ENCODE results near the gene NSG1. TPM values are rescaled to one million over a fixed set of nuclear protein-coding genes. Genes with fewer than 3 reads are reported as not detected.
"Not testable (repeated sequence)": the region's sequence is repeated elsewhere in the genome, so short reads cannot be mapped to it uniquely, and the experiment has no call there.

Gene NSG1
- total RNA-seq, 1 experiment from 2014 or later, result 25.3 TPM

- DNase-seq, result no peak
- Histone ChIP-seq H3K4me3 (ENCODE audit: insufficient read depth, low read depth, low read length) (no peak overlapping the region), H3K27me3 (ENCODE audit: control insufficient read depth, insufficient read depth, low read length) (no peaks in the 10 kb centered on the region), H3K36me3 (replicated peaks; ENCODE audit: control insufficient read depth, insufficient read depth, low read length) (peaks cover 3% of the 10 kb centered on the region)
Measured at GRCh38 chr4:4412641-4413372, 25.9 kb downstream of the NSG1 start.

- no peak overlapping the region for H3K4me3 ChIP-seq (ENCODE audit: insufficient read depth, low read depth, low read length)
- peaks cover 3% of the 10 kb centered on the region for H3K36me3 ChIP-seq (replicated peaks; ENCODE audit: control insufficient read depth, insufficient read depth, low read length)
- no peak for DNase-seq
- no peaks in the 10 kb centered on the region for H3K27me3 ChIP-seq (ENCODE audit: control insufficient read depth, insufficient read depth, low read length)
Measured at GRCh38 chr4:4413373-4413725, 26.4 kb downstream of the NSG1 start.

- no peaks in the 10 kb centered on the region for H3K27me3 ChIP-seq (ENCODE audit: control insufficient read depth, insufficient read depth, low read length)
- peaks cover 4% of the 10 kb centered on the region for H3K36me3 ChIP-seq (replicated peaks; ENCODE audit: control insufficient read depth, insufficient read depth, low read length)
- H3K4me3 ChIP-seq (ENCODE audit: insufficient read depth, low read depth, low read length), result no peak overlapping the region
- no peak for DNase-seq
Measured at GRCh38 chr4:4413806-4414205, 26.9 kb downstream of the NSG1 start.

GRCh38 chr4:4415107-4415805 lies 28.4 kb downstream of the NSG1 start:
- no peak for DNase-seq
- Histone ChIP-seq H3K4me3 (ENCODE audit: insufficient read depth, low read depth, low read length) (no peak overlapping the region), H3K27me3 (ENCODE audit: control insufficient read depth, insufficient read depth, low read length) (no peaks in the 10 kb centered on the region), H3K36me3 (replicated peaks; ENCODE audit: control insufficient read depth, insufficient read depth, low read length) (peaks cover 10% of the 10 kb centered on the region)

GRCh38 chr4:4415806-4416805 lies 29.2 kb downstream of the NSG1 start:
- peaks cover 8% of the 10 kb centered on the region for H3K36me3 ChIP-seq (replicated peaks; ENCODE audit: control insufficient read depth, insufficient read depth, low read length)
- no peak overlapping the region for H3K4me3 ChIP-seq (ENCODE audit: insufficient read depth, low read depth, low read length)
- no peaks in the 10 kb centered on the region for H3K27me3 ChIP-seq (ENCODE audit: control insufficient read depth, insufficient read depth, low read length)
- no peak for DNase-seq

- no peaks in the 10 kb centered on the region for H3K27me3 ChIP-seq (ENCODE audit: control insufficient read depth, insufficient read depth, low read length)
- peaks cover 8% of the 10 kb centered on the region for H3K36me3 ChIP-seq (replicated peaks; ENCODE audit: control insufficient read depth, insufficient read depth, low read length)
- H3K4me3 ChIP-seq (ENCODE audit: insufficient read depth, low read depth, low read length), result no peak overlapping the region
- DNase-seq, result no peak
Measured at GRCh38 chr4:4416981-4417380, 30.1 kb downstream of the NSG1 start.

GRCh38 chr4:4417886-4418285 lies 31.0 kb downstream of the NSG1 start:
- no peak for DNase-seq
- H3K36me3 ChIP-seq (replicated peaks; ENCODE audit: control insufficient read depth, insufficient read depth, low read length), result peaks cover 8% of the 10 kb centered on the region
- H3K4me3 ChIP-seq (ENCODE audit: insufficient read depth, low read depth, low read length), result no peak overlapping the region
- H3K27me3 ChIP-seq (ENCODE audit: control insufficient read depth, insufficient read depth, low read length), result no peaks in the 10 kb centered on the region

GRCh38 chr4:4418676-4419390 lies 31.9 kb downstream of the NSG1 start:
- DNase-seq, result no peak
- no peak overlapping the region for H3K4me3 ChIP-seq (ENCODE audit: insufficient read depth, low read depth, low read length)

GRCh38 chr4:4419896-4420295 lies 33.0 kb downstream of the NSG1 start:
- peaks cover 8% of the 10 kb centered on the region for H3K36me3 ChIP-seq (replicated peaks; ENCODE audit: control insufficient read depth, insufficient read depth, low read length)
- H3K4me3 ChIP-seq (ENCODE audit: insufficient read depth, low read depth, low read length), result no peak overlapping the region
- no peaks in the 10 kb centered on the region for H3K27me3 ChIP-seq (ENCODE audit: control insufficient read depth, insufficient read depth, low read length)
- no peak for DNase-seq

More at GRCh38 chr4:4418676-4419390, 31.9 kb downstream of the NSG1 start:
- H3K27me3 ChIP-seq (ENCODE audit: control insufficient read depth, insufficient read depth, low read length), result no peaks in the 10 kb centered on the region
- peaks cover 8% of the 10 kb centered on the region for H3K36me3 ChIP-seq (replicated peaks; ENCODE audit: control insufficient read depth, insufficient read depth, low read length)

GRCh38 chr4:4420421-4420820 lies 33.5 kb downstream of the NSG1 start:
- H3K4me3 ChIP-seq (ENCODE audit: insufficient read depth, low read depth, low read length), result no peak overlapping the region
- DNase-seq, result no peak
- peaks cover 8% of the 10 kb centered on the region for H3K36me3 ChIP-seq (replicated peaks; ENCODE audit: control insufficient read depth, insufficient read depth, low read length)
- H3K27me3 ChIP-seq (ENCODE audit: control insufficient read depth, insufficient read depth, low read length), result no peaks in the 10 kb centered on the region

GRCh38 chr4:4421356-4421755 lies 34.5 kb downstream of the NSG1 start:
- H3K4me3 ChIP-seq (ENCODE audit: insufficient read depth, low read depth, low read length), result no peak overlapping the region
- H3K36me3 ChIP-seq (replicated peaks; ENCODE audit: control insufficient read depth, insufficient read depth, low read length), result peaks cover 8% of the 10 kb centered on the region
- no peak for DNase-seq
- H3K27me3 ChIP-seq (ENCODE audit: control insufficient read depth, insufficient read depth, low read length), result no peaks in the 10 kb centered on the region

GRCh38 chr4:4422117-4422516 lies 35.2 kb downstream of the NSG1 start:
- H3K36me3 ChIP-seq (replicated peaks; ENCODE audit: control insufficient read depth, insufficient read depth, low read length); DNase-seq; H3K4me3 ChIP-seq (ENCODE audit: insufficient read depth, low read depth, low read length); H3K27me3 ChIP-seq (ENCODE audit: control insufficient read depth, insufficient read depth, low read length): not testable (repeated sequence)

- Histone ChIP-seq H3K36me3 (replicated peaks; ENCODE audit: control insufficient read depth, insufficient read depth, low read length) (peaks cover 8% of the 10 kb centered on the region), H3K4me3 (ENCODE audit: insufficient read depth, low read depth, low read length) (no peak overlapping the region), H3K27me3 (ENCODE audit: control insufficient read depth, insufficient read depth, low read length) (no peaks in the 10 kb centered on the region)
- DNase-seq, result no peak
Measured at GRCh38 chr4:4422856-4423499, 36.1 kb downstream of the NSG1 start.
